Gastroesophageal sphincter (tissue), 4 donors: ENCODE data around the gene FGF14. TPM values are rescaled to one million over a fixed set of nuclear protein-coding genes. Genes with fewer than 3 reads are reported as not detected.

Source experiments
- ATAC-seq: fragments of 150-250 bp; one replicate; pipeline ENCODE4 v1.9.1; 2016; ENCODE audit warnings: mild to moderate bottlenecking, moderate library complexity
- H3K27ac ChIP-seq, 4 donors: fragments of 200-600 bp; sonication (generic) in 3 of 4; 1 replicate in 3 of 4; 2 replicates in 1 of 4; pipeline ENCODE4 v1.5.1; 2016 to 2019
- H3K27me3 ChIP-seq: fragments of 200-600 bp; sonication (generic); one replicate; pipeline ENCODE4 v1.5.1; 2019
- H3K36me3 ChIP-seq, 2 donors: fragments of 200-600 bp; sonication (generic); one replicate each; pipeline ENCODE4 v1.5.1; 2019; ENCODE audit warnings: control low read depth in 1 of 2
- H3K4me1 ChIP-seq, 3 donors: fragments of 200-600 bp; sonication (generic); 1 replicate in 2 of 3; 2 replicates in 1 of 3; pipeline ENCODE4 v1.5.1; 2016 to 2019; ENCODE audit warnings: control low read depth in 2 of 3
- H3K4me3 ChIP-seq, 2 donors: fragments of 200-600 bp; sonication (generic); one replicate each; pipeline ENCODE4 v1.5.1; 2019; ENCODE audit warnings: mild to moderate bottlenecking in 1 of 2, moderate library complexity in 1 of 2
- H3K9me3 ChIP-seq, 3 donors: fragments of 200-600 bp; sonication (generic); one replicate each; pipeline ENCODE4 v1.5.1; 2017 to 2019; ENCODE audit warnings: control low read depth in 2 of 3
- CTCF ChIP-seq, 4 experiments: fragments of 200-600 bp in 2 of 4; fragments of 450-650 bp in 2 of 4; sonication (generic) in 1 of 4; IDR thresholded peaks; one replicate each; pipeline ENCODE4 v1.5.1; 2017 to 2019; ENCODE audit warnings: antibody characterized with exemption in 4 of 4, mild to moderate bottlenecking in 2 of 4, moderate library complexity in 2 of 4
- EP300 ChIP-seq: sonication (generic); formaldehyde crosslinking; IDR thresholded peaks from one replicate; pipeline ENCODE4 v1.6.1; 2017; ENCODE audit warnings: antibody characterized with exemption, mild to moderate bottlenecking
- POLR2A ChIP-seq, 2 donors: fragments of 450-650 bp; IDR thresholded peaks; one replicate each; pipeline ENCODE4 v1.6.1; 2017; ENCODE audit warnings: antibody characterized with exemption in 2 of 2, mild to moderate bottlenecking in 2 of 2, moderate library complexity in 1 of 2
- POLR2AphosphoS5 ChIP-seq: sonication (generic); formaldehyde crosslinking; IDR thresholded peaks from one replicate; pipeline ENCODE4 v1.6.1; 2017; ENCODE audit warnings: antibody characterized with exemption
- WGBS, 2 donors: methylation state at CpG; one replicate each; pipeline ENCODE4 v1.1.5; 2018; ENCODE audit warnings: low coverage in 1 of 2; 5-methylcytosine and 5-hydroxymethylcytosine counted together
- total RNA-seq, 4 donors: library from RNA; depleted of rRNA; stranded (reverse); fragments of >200 nt; gene quantifications; one replicate each; pipeline ENCODE4 v1.1.0, GENCODE V29; 2016

The FGF14 gene
- total RNA-seq, 4 donors from 2014 or later: 0.31 to 2.0 (median 0.95) TPM

GRCh38 chr13:102003848-102004570, 397.8 kb downstream of the FGF14 start:
- TF ChIP-seq POLR2AphosphoS5: no peak
- no peak for TF ChIP-seq POLR2A (IDR thresholded peaks at IDR 0.05)
- no peak for TF ChIP-seq CTCF (IDR thresholded peaks at IDR 0.05)
- no peak for TF ChIP-seq EP300
- H3K36me3 ChIP-seq: no peaks in the 10 kb centered on the region
- no peak overlapping the region for H3K27ac ChIP-seq
- ATAC-seq: no peak
- peaks cover 0 to 6% (median 0%) of the 10 kb centered on the region in 3 donors for H3K4me1 ChIP-seq
- H3K27me3 ChIP-seq: no peaks in the 10 kb centered on the region
- H3K9me3 ChIP-seq: no peaks in the 10 kb centered on the region
- 73 to 90% methylated on average over 4 to 5 of the region's 5 CpGs for WGBS, 2 donors
- no peak overlapping the region for H3K4me3 ChIP-seq

- Histone ChIP-seq H3K27ac (no peak overlapping the region), H3K36me3 (no peaks in the 10 kb centered on the region), H3K4me3 (no peak overlapping the region), H3K9me3 (no peaks in the 10 kb centered on the region), H3K4me1 (peaks cover 0 to 6% (median 0%) of the 10 kb centered on the region in 3 donors), H3K27me3 (no peaks in the 10 kb centered on the region)
- WGBS, 2 donors: 31 to 58% methylated on average over 3 of the region's 3 CpGs
- no peak for TF ChIP-seq CTCF (IDR thresholded peaks at IDR 0.05)
- TF ChIP-seq EP300: no peak
- TF ChIP-seq POLR2A (IDR thresholded peaks at IDR 0.05): no peak
- ATAC-seq: no peak
These were observed 399.6 kb downstream of the FGF14 start for GRCh38 chr13:102002287-102002686.

GRCh38 chr13:102000764-102001163, 401.1 kb downstream of the FGF14 start:
- Histone ChIP-seq H3K9me3 (no peaks in the 10 kb centered on the region), H3K36me3 (no peaks in the 10 kb centered on the region), H3K4me1 (peaks cover 0 to 6% (median 0%) of the 10 kb centered on the region in 3 donors), H3K27ac (no peak overlapping the region), H3K27me3 (no peaks in the 10 kb centered on the region), H3K4me3 (no peak overlapping the region)
- no peak for TF ChIP-seq POLR2AphosphoS5
- TF ChIP-seq POLR2A (IDR thresholded peaks at IDR 0.05): no peak
- no peak for TF ChIP-seq EP300
- no peak for TF ChIP-seq CTCF (IDR thresholded peaks at IDR 0.05)
- ATAC-seq: no peak

- WGBS, 2 donors: 90 to 92% methylated on average over 1 of the region's 1 CpG
- Histone ChIP-seq H3K4me1 (peaks cover 0 to 6% (median 0%) of the 10 kb centered on the region in 3 donors), H3K9me3 (no peaks in the 10 kb centered on the region), H3K4me3 (no peak overlapping the region), H3K27me3 (no peaks in the 10 kb centered on the region), H3K27ac (no peak overlapping the region), H3K36me3 (no peaks in the 10 kb centered on the region)
- no peak for TF ChIP-seq EP300
- no peak for TF ChIP-seq POLR2A (IDR thresholded peaks at IDR 0.05)
- no peak for TF ChIP-seq CTCF (IDR thresholded peaks at IDR 0.05)
- no peak for TF ChIP-seq POLR2AphosphoS5
- ATAC-seq: no peak
These were observed 403.7 kb downstream of the FGF14 start for GRCh38 chr13:101998129-101998528.

- 59 to 75% methylated on average over 1 to 3 of the region's 3 CpGs for WGBS, 2 donors
These were observed 404.9 kb downstream of the FGF14 start for GRCh38 chr13:101996954-101997353.

More at GRCh38 chr13:101996954-101997353, 404.9 kb downstream of the FGF14 start:
- Histone ChIP-seq H3K27ac (no peak overlapping the region), H3K4me1 (no peaks in the 10 kb centered on the region), H3K9me3 (no peaks in the 10 kb centered on the region), H3K27me3 (no peaks in the 10 kb centered on the region), H3K4me3 (no peak overlapping the region), H3K36me3 (no peaks in the 10 kb centered on the region)
- no peak for ATAC-seq
- TF ChIP-seq POLR2AphosphoS5 (no peak), CTCF (IDR thresholded peaks at IDR 0.05) (no peak), POLR2A (IDR thresholded peaks at IDR 0.05) (no peak), EP300 (no peak)
